Kidney epithelial cell (primary cell): Measurements from ENCODE around the gene GAD2. TPM values are rescaled to one million over a fixed set of nuclear protein-coding genes. Genes with fewer than 3 reads are reported as not detected.

ENCODE experiments used
- DNase-seq: peaks from one replicate; pipeline ENCODE4 v3.0.0-alpha.2; 2010; ENCODE audit warnings: low read depth
- H3K27me3 ChIP-seq: 2 replicates; pipeline ENCODE4 v1.6.0; 2011; ENCODE audit warnings: low read length; ENCODE audit not compliant: control insufficient read depth, insufficient read depth
- H3K36me3 ChIP-seq: 2 replicates; pipeline ENCODE4 v1.5.1; 2011; ENCODE audit warnings: low read length; ENCODE audit not compliant: control insufficient read depth, insufficient read depth
- H3K4me3 ChIP-seq: 2 replicates; pipeline ENCODE4 v1.5.1; 2011; ENCODE audit warnings: low read depth, mild to moderate bottlenecking, control low read depth, low read length
- total RNA-seq: library from RNA; depleted of rRNA; stranded (reverse); fragments of >200 nt; gene quantifications from 2 replicates; pipeline ENCODE4 v1.2.3, GENCODE V29; 2015
- TF ChIP-seq, protein P1 (sequence below): IDR thresholded peaks from 2 replicates; pipeline ENCODE4 v1.5.1; 2011; ENCODE audit warnings: mild to moderate bottlenecking, moderate library complexity, low read length, control low read depth, inconsistent platforms; ENCODE audit not compliant: insufficient read depth, poor library complexity, severe bottlenecking

Gene GAD2
- total RNA-seq, 1 donor from 2014 or later = not detected

DNA sequence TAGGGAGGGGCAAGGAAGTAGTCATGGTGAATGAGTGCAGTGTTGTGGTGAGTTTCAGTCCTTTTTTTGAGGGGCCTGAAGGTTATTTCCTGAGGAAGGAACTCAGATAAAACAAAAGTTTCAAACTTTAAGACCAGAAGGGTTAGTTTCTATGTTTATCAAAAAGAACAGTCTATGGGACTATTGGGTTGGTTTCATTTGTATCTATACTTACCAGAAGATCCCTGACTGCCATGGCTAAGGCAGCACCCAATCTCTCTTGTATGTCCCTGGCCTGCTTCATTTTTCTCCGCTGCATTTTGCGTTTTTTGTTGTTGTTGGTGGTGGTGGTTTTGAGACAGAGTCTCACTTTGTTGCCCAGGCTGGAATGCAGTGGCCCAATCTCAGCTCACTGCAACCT, 19.3 kb upstream of the GAD2 start:
- Histone ChIP-seq H3K36me3 (no peaks in the 10 kb centered on the region), H3K27me3 (no peaks in the 10 kb centered on the region), H3K4me3 (no peak overlapping the region)
- DNase-seq = no peak
- TF ChIP-seq, protein P1, sequence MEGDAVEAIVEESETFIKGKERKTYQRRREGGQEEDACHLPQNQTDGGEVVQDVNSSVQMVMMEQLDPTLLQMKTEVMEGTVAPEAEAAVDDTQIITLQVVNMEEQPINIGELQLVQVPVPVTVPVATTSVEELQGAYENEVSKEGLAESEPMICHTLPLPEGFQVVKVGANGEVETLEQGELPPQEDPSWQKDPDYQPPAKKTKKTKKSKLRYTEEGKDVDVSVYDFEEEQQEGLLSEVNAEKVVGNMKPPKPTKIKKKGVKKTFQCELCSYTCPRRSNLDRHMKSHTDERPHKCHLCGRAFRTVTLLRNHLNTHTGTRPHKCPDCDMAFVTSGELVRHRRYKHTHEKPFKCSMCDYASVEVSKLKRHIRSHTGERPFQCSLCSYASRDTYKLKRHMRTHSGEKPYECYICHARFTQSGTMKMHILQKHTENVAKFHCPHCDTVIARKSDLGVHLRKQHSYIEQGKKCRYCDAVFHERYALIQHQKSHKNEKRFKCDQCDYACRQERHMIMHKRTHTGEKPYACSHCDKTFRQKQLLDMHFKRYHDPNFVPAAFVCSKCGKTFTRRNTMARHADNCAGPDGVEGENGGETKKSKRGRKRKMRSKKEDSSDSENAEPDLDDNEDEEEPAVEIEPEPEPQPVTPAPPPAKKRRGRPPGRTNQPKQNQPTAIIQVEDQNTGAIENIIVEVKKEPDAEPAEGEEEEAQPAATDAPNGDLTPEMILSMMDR = no peak

DNA sequence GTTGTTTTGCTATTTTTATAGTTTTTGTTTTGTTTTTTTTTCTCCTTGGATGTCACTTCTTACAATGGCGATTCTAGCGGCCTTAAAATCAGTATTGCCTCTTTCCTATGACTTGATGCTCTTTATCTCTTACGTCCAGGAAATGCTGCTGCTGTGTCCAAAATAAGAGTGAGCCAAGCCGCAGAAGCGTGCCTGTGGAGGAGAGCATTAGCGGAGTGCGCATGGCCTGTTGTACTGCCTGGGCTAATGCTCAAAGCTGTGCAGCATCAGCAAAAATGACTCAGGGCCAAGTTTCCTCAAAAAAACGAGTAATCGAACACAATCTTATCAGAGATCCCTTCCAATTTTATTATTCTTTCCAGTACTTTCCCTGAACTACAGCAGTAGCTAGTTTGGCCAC, 18.5 kb upstream of the GAD2 start:
- Histone ChIP-seq H3K36me3 (no peaks in the 10 kb centered on the region), H3K27me3 (no peaks in the 10 kb centered on the region), H3K4me3 (no peak overlapping the region)
- no peak for DNase-seq
- TF ChIP-seq, protein P1 = no peak

DNA sequence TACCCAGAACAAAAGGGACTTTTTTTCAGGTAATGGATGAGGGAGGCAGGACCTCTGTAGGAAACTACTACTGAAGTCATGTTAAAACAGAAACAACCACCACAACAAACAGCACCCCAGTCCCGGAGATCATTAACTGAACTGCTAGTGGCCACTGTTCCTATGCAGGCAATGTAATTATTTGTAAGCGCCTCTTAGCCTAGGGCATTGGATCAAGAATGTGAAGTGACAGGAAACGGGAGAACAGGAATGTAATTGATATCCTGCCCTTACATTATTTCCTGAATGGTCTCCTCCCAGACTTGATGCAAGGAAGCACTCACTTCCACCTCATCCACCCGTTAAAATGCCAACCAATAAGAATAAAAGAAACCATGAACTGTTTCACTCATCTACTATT, 16.7 kb upstream of the GAD2 start:
- H3K4me3 ChIP-seq = no peak overlapping the region
- no peak for DNase-seq
- no peaks in the 10 kb centered on the region for H3K27me3 ChIP-seq
- TF ChIP-seq, protein P1 = no peak
- H3K36me3 ChIP-seq = no peaks in the 10 kb centered on the region

DNA sequence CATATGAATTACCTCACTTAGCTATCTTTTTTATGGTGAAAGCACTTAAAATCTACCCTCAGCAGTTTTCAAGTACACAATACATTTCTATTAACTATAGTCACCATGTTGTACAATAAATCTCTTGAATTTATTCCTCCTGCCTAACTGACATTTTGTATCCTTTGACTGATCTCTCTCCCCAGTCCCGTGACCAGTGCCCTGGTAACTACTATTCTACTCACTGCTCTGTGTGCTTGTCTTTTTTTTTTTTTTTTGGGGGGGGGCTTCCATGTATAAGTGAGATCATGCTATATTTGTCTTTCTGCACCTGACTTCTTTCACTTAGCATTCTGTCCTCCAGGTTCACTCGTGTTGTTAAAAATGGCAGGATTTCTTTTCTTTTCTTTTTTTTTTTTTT, 11.4 kb upstream of the GAD2 start:
- DNase-seq = no peak
- H3K4me3 ChIP-seq = no peak overlapping the region

DNA sequence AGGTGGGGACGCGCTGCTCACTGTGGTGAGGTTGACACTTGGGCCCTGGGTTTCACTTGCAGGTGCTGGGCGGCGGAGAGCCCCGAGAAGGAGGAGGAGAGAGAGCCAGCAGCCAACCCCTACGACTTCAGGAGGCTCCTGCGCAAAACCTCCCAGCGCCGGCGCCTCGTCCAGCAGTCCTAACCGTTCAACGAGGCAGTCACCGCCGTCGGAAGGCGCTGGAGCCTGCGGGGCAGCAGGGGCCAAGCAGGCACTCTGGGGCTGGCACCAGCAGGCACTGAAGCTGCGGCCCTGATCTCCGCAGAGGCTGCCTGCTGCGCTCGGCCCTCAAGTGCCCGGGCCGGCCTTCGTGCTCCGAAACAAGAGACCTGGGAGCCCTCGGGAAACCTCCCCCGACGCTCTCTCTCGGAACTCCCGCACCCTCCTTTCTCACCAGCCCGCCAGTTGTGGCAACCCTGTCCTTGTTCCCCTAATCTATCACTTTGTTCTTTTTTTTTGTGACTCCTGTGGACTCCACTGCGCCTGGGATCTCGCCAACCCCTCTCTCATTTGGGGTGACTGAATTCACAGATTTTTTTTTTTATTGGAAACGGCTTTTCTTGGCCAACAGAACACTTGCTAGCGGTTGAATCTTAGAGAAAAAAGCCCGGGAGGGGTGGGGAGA, 4.7 kb upstream of the GAD2 start:
- Histone ChIP-seq H3K36me3 (no peaks in the 10 kb centered on the region), H3K27me3 (peaks cover 58% of the 10 kb centered on the region), H3K4me3 (no peak overlapping the region)
- TF ChIP-seq, protein P1 = no peak
- no peak for DNase-seq

More for the DNA sequence above, 11.4 kb upstream of the GAD2 start:
- Histone ChIP-seq H3K36me3 (no peaks in the 10 kb centered on the region), H3K27me3 (no peaks in the 10 kb centered on the region)
- TF ChIP-seq, protein P1 = no peak

DNA sequence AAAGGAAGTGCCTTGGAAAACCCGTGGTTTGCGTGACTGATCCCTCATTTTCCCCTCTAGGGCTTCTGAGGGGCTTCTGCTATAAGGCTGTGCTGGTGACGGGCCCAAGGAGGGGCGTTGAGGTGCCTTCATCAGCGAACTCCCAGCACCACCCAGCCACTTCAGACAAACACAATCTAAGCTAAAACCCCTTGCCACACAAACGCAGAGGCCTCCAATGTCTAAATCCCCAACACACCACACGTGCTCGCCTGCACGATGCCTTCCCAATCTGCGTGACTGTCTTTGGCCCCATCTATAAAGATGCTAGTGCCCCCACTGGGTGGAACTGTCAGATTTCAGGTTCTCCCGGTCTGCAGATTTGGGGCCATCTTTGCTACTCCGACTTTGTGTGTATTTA, 4.1 kb upstream of the GAD2 start:
- H3K36me3 ChIP-seq = no peaks in the 10 kb centered on the region
- H3K27me3 ChIP-seq = peaks cover 64% of the 10 kb centered on the region
- no peak for DNase-seq
- TF ChIP-seq, protein P1 = no peak
- no peak overlapping the region for H3K4me3 ChIP-seq
